Esophagus squamous epithelium (tissue), 5 donors: Measurements from ENCODE around the gene ARHGEF28. TPM values are rescaled to one million over a fixed set of nuclear protein-coding genes. Genes with fewer than 3 reads are reported as not detected.
A peak's percentile ranks its signal among the peaks of the same experiment; 100 is the strongest.

ENCODE experiments used
- DNase-seq: peaks from one replicate; lab custom pipeline; 2025; lab: John Stamatoyannopoulos, UW
- H3K27ac ChIP-seq, 4 donors: fragments of 200-600 bp; sonication (generic); one replicate each; pipeline ENCODE4 v1.5.1; 2016 to 2019; ENCODE audit warnings: mild to moderate bottlenecking in 1 of 4
- H3K27me3 ChIP-seq, 4 donors: fragments of 200-600 bp; sonication (generic); 1 replicate in 3 of 4; 2 replicates in 1 of 4; pipeline versions ENCODE4 v1.5.1 to v1.6.0; 2017 to 2021; ENCODE audit warnings: antibody characterized with exemption in 1 of 4
- H3K36me3 ChIP-seq, 3 donors: fragments of 200-600 bp; sonication (generic); one replicate each; pipeline ENCODE4 v1.5.1; 2016 to 2019
- H3K4me1 ChIP-seq, 3 donors: fragments of 200-600 bp; sonication (generic); one replicate each; pipeline ENCODE4 v1.5.1; 2017 to 2019
- H3K4me3 ChIP-seq, 4 donors: fragments of 200-600 bp; sonication (generic); 1 replicate in 3 of 4; 2 replicates in 1 of 4; pipeline ENCODE4 v1.5.1; 2016 to 2019; ENCODE audit warnings: mild to moderate bottlenecking in 2 of 4, moderate library complexity in 1 of 4
- H3K9me3 ChIP-seq, 3 donors: fragments of 200-600 bp; sonication (generic); one replicate each; pipeline ENCODE4 v1.5.1; 2016 to 2019
- CTCF ChIP-seq, 6 experiments: fragments of 450-650 bp in 4 of 6; fragments of 200-600 bp in 2 of 6; sonication (generic) in 2 of 6; IDR thresholded peaks; one replicate each; pipeline ENCODE4 v1.5.1; 2016 to 2019; ENCODE audit warnings: antibody characterized with exemption in 6 of 6, mild to moderate bottlenecking in 4 of 6, moderate library complexity in 4 of 6
- POLR2A ChIP-seq, 4 donors: fragments of 450-650 bp; IDR thresholded peaks; one replicate each; pipeline ENCODE4 v1.6.1; 2017; ENCODE audit warnings: antibody characterized with exemption in 4 of 4, mild to moderate bottlenecking in 4 of 4, moderate library complexity in 3 of 4
- WGBS, 2 donors: methylation state at CpG; one replicate each; pipeline ENCODE4 v1.1.5; 2018; 5-methylcytosine and 5-hydroxymethylcytosine counted together
- intact Hi-C: fragments of 100-400 bp; cut with DNase I; formaldehyde crosslinking; loops from one replicate; pipeline ENCODE4 v1.15.0; 2022
- total RNA-seq, 4 donors: library from RNA; depleted of rRNA; stranded (reverse); fragments of >200 nt; gene quantifications; one replicate each; pipeline ENCODE4 v1.1.0, GENCODE V29; 2016
- donor health status: DM: yes; HTN: yes; CAD: no.

ARHGEF28 gene
- total RNA-seq, 4 donors from 2014 or later: 9.2 to 34.3 (median 12.7) TPM

GRCh38 chr5:73693573-73694061, 67.6 kb downstream of the ARHGEF28 start:
- H3K27me3 ChIP-seq: no peaks in the 10 kb centered on the region
- TF ChIP-seq CTCF (IDR thresholded peaks at IDR 0.05): peak in 5 of 6 experiments; percentile 38 to 67 (median 54)
- no peak for TF ChIP-seq POLR2A (IDR thresholded peaks at IDR 0.05)
- peaks cover 0 to 22% (median 6%) of the 10 kb centered on the region in 3 donors for H3K4me1 ChIP-seq
- no peaks in the 10 kb centered on the region for H3K9me3 ChIP-seq
- H3K36me3 ChIP-seq: no peaks in the 10 kb centered on the region
- no peak overlapping the region for H3K27ac ChIP-seq
- no peak overlapping the region for H3K4me3 ChIP-seq
- intact Hi-C loops: no loop called here
- 50 to 69% methylated on average over 3 to 4 of the region's 4 CpGs for WGBS, 2 donors
- DNase-seq: no peak

GRCh38 chr5:73694089-73694488, 68.1 kb downstream of the ARHGEF28 start:
- intact Hi-C loops: no loop called here
- no peak for TF ChIP-seq CTCF (IDR thresholded peaks at IDR 0.05)
- no peak for TF ChIP-seq POLR2A (IDR thresholded peaks at IDR 0.05)
- WGBS, 2 donors: 48 to 65% methylated on average over 2 of the region's 2 CpGs

GRCh38 chr5:73698011-73698410, 72.0 kb downstream of the ARHGEF28 start:
- intact Hi-C loops: no loop called here
- Histone ChIP-seq H3K27ac (no peak overlapping the region), H3K27me3 (no peaks in the 10 kb centered on the region), H3K4me3 (no peak overlapping the region), H3K4me1 (peaks cover 0 to 32% (median 6%) of the 10 kb centered on the region in 3 donors), H3K9me3 (no peaks in the 10 kb centered on the region), H3K36me3 (no peaks in the 10 kb centered on the region)
- TF ChIP-seq CTCF (IDR thresholded peaks at IDR 0.05): no peak
- no peak for TF ChIP-seq POLR2A (IDR thresholded peaks at IDR 0.05)
- WGBS, 2 donors: 78 to 88% methylated on average over 3 of the region's 3 CpGs
- DNase-seq: no peak

More at GRCh38 chr5:73694089-73694488, 68.1 kb downstream of the ARHGEF28 start:
- Histone ChIP-seq H3K27ac (no peak overlapping the region), H3K9me3 (no peaks in the 10 kb centered on the region), H3K27me3 (no peaks in the 10 kb centered on the region), H3K4me3 (no peak overlapping the region), H3K4me1 (peaks cover 0 to 22% (median 6%) of the 10 kb centered on the region in 3 donors), H3K36me3 (no peaks in the 10 kb centered on the region)
- DNase-seq: no peak

- Histone ChIP-seq H3K4me3 (no peak overlapping the region), H3K9me3 (no peaks in the 10 kb centered on the region), H3K36me3 (no peaks in the 10 kb centered on the region), H3K4me1 (peaks cover 0 to 17% (median 0%) of the 10 kb centered on the region in 3 donors), H3K27me3 (no peaks in the 10 kb centered on the region), H3K27ac (no peak overlapping the region)
- intact Hi-C loops: no loop called here
- DNase-seq: no peak
- TF ChIP-seq CTCF (IDR thresholded peaks at IDR 0.05) (no peak), POLR2A (IDR thresholded peaks at IDR 0.05) (no peak)
- WGBS, 2 donors: 36 to 53% methylated on average over 3 of the region's 3 CpGs
Observed at GRCh38 chr5:73701566-73701965, 75.6 kb downstream of the ARHGEF28 start.

- DNase-seq: no peak
- Histone ChIP-seq H3K36me3 (no peaks in the 10 kb centered on the region), H3K9me3 (no peaks in the 10 kb centered on the region), H3K4me1 (peaks cover 0 to 17% (median 0%) of the 10 kb centered on the region in 3 donors), H3K4me3 (no peak overlapping the region), H3K27ac (no peak overlapping the region), H3K27me3 (no peaks in the 10 kb centered on the region)
- intact Hi-C loops: no loop called here
- 75 to 77% methylated on average over 1 of the region's 1 CpG for WGBS, 2 donors
- TF ChIP-seq CTCF (IDR thresholded peaks at IDR 0.05): no peak
- no peak for TF ChIP-seq POLR2A (IDR thresholded peaks at IDR 0.05)
Observed at GRCh38 chr5:73702534-73702933, 76.5 kb downstream of the ARHGEF28 start.
